ENCODE results near the gene MCRS1.

GRCh38 chr12:49518914-49519573, 48.9 kb downstream of the MCRS1 start:
- no peak for TF ChIP-seq CTCF (IDR thresholded peaks at IDR 0.05)
- no peak for TF ChIP-seq POLR2A (IDR thresholded peaks at IDR 0.05)
